PC-9 (cell line): Measurements from ENCODE around the gene TSPYL4.

ENCODE experiments used
- EZH2 ChIP-seq: fragments of 200-600 bp; sonication (generic); IDR thresholded peaks from 2 replicates; pipeline ENCODE4 v1.8.0; 2017; ENCODE audit warnings: antibody characterized with exemption, low read depth
- TF ChIP-seq, protein P1 (sequence below): fragments of 200-600 bp; sonication (generic); conservative IDR thresholded peaks from 2 replicates; pipeline ENCODE4 v1.6.1; 2017; ENCODE audit warnings: mixed run types, antibody characterized with exemption, mild to moderate bottlenecking, moderate library complexity

GRCh38 chr6:116244284-116244683 is 9.6 kb downstream of the TSPYL4 start:
- TF ChIP-seq, protein P1, sequence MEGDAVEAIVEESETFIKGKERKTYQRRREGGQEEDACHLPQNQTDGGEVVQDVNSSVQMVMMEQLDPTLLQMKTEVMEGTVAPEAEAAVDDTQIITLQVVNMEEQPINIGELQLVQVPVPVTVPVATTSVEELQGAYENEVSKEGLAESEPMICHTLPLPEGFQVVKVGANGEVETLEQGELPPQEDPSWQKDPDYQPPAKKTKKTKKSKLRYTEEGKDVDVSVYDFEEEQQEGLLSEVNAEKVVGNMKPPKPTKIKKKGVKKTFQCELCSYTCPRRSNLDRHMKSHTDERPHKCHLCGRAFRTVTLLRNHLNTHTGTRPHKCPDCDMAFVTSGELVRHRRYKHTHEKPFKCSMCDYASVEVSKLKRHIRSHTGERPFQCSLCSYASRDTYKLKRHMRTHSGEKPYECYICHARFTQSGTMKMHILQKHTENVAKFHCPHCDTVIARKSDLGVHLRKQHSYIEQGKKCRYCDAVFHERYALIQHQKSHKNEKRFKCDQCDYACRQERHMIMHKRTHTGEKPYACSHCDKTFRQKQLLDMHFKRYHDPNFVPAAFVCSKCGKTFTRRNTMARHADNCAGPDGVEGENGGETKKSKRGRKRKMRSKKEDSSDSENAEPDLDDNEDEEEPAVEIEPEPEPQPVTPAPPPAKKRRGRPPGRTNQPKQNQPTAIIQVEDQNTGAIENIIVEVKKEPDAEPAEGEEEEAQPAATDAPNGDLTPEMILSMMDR = no peak
- no peak for TF ChIP-seq EZH2
